VCaP (cell line): ENCODE measurements around the gene PRKCQ.

Experiments
- H3K27ac ChIP-seq: fragments of 450-650 bp; 2 replicates; pipeline ENCODE4 v1.5.1; 2017
- TF ChIP-seq, protein P1 (sequence below): fragments of 450-650 bp; conservative IDR thresholded peaks from 2 replicates; pipeline ENCODE4 v1.5.1; 2017; ENCODE audit warnings: mild to moderate bottlenecking, moderate library complexity

Gene PRKCQ

DNA sequence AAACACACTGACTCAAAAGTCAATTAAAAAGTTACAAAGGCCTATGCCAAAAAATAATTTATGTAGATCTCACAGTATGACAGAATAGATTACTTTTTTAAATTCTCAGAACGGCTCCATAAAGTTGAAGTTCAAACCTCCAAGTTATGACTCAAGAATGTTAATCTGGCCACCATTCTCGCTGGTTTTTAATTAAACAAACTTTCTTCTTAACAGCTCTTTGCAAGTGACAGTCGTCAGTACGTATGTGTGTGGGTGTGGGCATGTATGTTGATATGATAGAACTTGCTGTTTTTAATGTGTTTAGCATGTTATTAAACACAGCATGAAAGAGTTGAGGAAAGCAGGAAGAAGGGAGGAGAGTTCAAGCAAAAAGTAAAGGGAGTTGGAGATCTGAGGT lies 18.5 kb downstream of the PRKCQ start:
- H3K27ac ChIP-seq, result no peak overlapping the region
- TF ChIP-seq, protein P1, sequence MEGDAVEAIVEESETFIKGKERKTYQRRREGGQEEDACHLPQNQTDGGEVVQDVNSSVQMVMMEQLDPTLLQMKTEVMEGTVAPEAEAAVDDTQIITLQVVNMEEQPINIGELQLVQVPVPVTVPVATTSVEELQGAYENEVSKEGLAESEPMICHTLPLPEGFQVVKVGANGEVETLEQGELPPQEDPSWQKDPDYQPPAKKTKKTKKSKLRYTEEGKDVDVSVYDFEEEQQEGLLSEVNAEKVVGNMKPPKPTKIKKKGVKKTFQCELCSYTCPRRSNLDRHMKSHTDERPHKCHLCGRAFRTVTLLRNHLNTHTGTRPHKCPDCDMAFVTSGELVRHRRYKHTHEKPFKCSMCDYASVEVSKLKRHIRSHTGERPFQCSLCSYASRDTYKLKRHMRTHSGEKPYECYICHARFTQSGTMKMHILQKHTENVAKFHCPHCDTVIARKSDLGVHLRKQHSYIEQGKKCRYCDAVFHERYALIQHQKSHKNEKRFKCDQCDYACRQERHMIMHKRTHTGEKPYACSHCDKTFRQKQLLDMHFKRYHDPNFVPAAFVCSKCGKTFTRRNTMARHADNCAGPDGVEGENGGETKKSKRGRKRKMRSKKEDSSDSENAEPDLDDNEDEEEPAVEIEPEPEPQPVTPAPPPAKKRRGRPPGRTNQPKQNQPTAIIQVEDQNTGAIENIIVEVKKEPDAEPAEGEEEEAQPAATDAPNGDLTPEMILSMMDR, result no peak

DNA sequence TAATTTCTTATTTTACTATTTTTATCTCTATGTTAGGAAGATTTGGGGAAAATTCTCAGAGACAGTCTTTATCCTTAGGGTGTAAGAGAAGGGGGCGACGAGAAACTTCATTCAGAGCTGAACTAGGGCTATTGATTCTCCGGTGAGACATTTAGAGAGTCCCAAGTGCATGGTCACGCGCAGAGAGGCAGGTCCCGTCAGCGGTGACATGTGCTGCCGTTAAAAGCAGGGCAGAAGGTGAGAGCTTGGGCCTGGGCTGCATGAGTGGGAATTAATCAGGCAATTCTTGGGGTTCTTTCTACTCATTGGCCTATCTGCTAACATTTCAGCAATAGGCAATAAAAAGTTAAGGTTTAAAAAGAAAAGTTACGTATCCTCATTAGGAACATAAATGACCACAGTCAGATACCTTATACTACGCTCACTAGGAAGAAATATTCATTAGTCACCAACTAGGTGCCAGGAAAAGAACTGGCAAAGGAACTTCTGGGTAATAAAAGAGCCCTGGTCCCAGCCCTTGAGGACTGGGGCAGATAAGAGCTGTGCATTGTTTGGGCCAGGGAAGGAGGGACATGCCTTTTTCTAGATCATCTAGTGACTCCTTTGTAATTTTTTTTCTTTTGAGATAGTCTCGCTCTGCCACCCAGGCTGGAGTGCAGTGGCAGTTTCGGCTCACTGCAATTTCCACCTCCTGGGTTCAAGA lies 21.2 kb downstream of the PRKCQ start:
- H3K27ac ChIP-seq, result no peak overlapping the region
- TF ChIP-seq, protein P1, result no peak

DNA sequence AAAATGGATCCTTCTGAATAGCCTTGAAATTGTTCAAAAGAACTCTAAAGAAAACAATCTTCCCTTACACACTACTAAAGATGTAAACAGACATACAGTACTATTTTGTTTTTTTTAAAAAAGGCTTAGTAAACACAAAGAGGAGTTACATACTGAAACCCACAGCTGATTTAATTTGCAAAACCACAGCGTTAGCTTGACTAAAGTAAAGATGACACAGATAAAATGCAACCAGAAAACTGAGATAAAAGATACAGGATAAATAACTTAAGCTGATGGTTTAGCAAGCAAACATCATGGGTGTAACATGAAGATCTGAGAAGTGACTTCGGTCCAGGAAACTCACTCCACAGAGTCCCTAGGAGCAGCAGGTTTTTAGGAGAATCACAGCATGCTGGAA lies 21.8 kb downstream of the PRKCQ start:
- TF ChIP-seq, protein P1, result no peak
- H3K27ac ChIP-seq, result no peak overlapping the region

DNA sequence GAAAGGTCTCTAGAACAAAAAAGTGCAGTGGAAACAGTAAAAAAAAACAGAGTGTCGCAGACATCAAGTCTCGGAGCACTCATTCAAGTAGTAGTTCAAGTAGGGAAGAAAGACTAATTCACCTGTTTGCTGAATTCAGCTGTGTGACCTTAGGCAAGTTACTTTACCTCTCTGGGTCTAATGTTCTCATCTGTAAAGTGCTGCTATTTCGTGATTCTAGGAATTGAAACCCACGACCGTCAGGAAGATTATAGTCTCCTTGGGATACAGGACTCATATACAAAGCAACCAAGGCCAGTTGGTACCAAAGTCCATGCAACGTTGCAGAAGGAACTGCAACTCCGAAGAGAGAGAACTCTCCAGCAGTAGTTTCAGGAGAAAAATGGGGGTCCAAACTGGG lies 26.1 kb downstream of the PRKCQ start:
- TF ChIP-seq, protein P1, result no peak
- H3K27ac ChIP-seq, result no peak overlapping the region

DNA sequence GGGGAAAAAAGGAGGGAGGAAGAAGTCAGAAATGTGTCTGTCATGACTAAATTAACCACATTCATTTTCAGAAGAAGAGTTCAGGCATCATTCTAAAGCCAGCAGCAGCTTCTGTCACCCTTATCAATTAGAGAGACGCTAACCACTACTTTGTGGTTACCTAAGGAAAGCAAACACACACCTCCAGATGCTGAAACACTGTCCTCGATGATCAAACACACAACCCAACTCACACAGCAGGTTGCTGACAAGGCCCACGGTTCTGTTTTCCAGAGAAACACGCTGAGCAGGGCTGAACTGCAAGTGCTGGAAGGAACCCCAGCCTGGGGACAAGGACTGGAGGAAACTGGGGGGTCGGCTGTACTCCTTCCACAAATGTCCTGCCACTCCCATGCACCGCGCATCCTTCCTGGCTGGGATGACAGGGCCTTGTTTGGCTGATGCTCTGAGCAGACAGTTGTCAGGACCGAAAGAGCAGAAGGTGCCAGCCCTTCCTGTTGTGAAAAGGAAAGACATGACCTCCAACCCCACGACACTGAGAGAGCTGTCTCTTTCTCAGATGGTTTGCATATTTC lies 36.6 kb downstream of the PRKCQ start:
- no peak overlapping the region for H3K27ac ChIP-seq
- TF ChIP-seq, protein P1, result no peak

DNA sequence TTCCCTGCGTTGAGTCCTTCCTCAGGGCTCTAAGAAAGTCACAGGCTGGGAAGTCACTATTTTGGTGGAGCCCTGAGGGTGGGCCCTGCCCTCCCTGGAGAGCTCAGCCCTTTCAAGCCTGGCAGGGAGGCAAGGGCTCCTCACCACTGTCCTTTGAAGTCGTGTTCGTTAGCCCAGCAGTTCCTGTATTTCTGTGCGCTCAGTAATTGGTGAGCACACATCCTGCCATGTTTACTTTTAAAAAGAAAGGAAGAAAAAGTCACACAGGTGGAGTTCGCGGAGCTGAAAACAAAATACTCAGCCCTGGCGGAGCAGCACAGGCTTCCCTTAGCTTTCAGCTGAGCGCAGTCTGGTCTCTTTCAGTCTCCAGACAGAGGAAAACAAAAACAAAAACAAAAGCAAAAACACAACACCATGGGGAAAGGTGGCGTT lies 37.1 kb downstream of the PRKCQ start:
- TF ChIP-seq, protein P1, result no peak
- H3K27ac ChIP-seq, result no peak overlapping the region

DNA sequence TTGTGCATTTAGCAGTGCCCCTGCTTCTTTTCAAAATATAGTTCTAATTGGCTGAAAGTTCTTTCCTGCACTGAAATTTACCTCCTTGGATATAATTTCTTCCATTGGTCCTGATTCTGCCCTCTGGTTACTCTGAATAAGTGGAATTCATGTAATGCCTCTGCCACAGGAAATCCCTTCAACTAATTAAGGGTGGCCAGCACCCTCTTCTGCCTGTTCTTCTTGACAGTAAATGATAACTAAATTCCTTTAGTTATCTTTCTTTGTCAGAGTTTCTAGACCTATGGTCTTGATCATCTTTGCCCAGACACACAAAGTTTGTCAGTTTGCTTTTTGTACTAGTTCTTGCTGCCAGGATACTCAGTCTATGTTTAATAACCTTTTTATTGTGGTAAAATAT lies 40.2 kb downstream of the PRKCQ start:
- TF ChIP-seq, protein P1, result no peak
- no peak overlapping the region for H3K27ac ChIP-seq
